Activated gamma-delta T cell treated with Interleukin-2 at 50 U/mL for 16 hours (primary cell): Measurements from ENCODE around the gene CCNI2.

Source experiments
- DNase-seq: peaks from one replicate; pipeline ENCODE4 v3.0.0-alpha.2; 2020

The CCNI2 gene

DNA sequence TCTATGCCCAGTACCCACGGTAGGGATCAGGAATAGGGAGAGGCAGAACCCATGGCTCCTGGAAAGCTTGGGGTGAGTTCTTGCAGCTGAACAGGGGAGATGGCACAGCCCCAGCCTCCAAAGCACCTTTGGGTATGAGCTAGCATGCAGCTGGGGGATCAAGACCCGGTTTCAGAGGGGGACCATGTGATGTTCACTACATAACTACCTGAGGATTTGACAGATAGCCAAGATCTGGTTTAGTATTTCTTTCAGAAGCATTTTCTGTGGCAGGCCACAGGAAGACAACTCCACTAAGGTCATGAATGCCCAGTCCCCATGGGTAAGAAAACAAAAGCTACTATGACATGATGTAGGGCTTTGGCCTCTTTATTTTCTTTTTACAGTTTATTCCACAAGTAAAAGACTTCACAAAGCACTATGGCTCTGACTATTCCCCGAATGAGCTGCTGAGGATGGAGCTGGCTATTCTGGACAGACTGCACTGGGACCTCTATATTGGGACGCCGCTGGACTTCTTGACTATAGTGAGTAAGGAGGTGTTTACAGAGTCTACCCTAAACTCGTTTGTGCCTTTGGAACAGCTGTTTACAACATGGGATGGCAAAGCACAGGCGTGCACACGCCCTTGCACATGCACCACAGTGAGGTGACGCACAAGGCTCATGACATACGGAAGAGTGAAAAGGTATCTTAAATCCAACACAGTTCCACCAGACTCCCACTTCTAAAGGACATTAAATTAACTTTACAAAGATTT is 3.4 kb downstream of the CCNI2 start:
- no peak for DNase-seq

DNA sequence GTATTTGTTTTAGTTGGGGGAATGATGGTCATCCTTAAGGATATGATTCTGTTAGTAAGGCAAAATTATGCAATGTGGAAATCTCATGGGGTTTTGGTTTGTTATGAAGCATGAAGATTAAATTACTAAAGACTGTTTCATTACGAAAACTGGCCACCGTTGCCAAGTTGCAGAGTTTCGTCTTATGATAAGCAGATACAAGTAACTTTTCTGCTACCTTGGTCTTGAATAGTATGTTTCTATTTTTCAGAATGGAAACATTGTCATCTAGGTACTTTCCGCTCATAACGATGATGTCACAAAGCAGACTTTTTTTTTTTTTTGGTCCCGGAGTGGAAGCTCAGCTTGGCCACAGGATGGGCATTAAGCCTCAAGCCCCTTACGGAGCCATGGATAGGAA is 4.2 kb downstream of the CCNI2 start:
- DNase-seq: no peak

DNA sequence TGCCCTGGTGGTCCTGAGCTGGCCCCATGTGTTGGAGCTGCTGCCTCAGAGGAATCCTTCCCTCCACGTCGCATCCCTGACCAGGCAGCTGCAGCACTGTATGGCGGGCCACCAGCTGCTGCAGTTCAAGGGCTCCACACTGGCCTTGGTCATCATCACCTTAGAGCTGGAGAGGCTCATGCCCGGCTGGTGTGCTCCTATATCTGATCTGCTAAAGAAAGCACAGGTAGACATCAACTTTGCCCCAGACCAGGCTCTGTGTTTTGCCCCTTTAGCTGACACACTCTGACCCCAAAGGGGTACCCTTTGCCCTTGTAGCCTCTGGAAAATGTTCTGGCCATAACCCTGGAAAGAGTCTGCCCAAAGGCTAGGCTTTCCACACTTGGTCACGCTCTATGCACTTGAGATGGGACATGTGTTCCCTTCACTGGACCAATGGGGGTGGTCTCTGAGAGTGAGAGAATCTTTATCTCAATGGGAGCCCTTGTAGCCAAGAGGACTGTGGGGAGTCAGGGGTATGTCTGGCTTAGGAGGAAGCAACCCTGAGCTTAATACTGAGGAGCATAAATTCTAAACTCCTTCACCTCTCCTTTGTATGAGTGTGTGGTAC is 4.8 kb downstream of the CCNI2 start:
- no peak for DNase-seq

DNA sequence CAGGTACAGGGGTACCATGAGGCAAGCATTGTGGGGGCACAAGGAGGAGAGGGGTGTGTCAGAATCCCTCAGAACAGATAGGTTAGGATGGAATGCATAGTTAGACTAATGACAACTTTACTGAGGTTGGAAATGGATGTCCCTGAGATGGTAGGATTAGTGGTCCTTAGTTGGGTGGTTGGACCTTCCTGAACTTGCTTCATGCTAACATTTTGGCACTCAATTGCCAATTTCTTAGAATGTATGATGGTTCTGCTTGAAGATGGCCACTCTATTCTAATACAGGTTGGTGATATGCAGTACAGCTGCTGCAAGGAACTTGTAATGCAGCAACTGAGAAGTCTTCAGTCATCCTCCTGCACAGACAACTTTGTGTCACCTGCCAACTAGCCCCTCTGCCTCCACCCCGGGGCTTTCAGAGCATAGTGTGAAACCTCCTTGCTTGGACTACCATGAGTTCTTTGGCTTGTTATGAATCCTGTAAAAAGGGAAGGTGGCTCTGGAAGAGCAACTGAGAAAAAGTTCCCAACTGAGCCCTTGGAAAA is 5.4 kb downstream of the CCNI2 start:
- DNase-seq: no peak

DNA sequence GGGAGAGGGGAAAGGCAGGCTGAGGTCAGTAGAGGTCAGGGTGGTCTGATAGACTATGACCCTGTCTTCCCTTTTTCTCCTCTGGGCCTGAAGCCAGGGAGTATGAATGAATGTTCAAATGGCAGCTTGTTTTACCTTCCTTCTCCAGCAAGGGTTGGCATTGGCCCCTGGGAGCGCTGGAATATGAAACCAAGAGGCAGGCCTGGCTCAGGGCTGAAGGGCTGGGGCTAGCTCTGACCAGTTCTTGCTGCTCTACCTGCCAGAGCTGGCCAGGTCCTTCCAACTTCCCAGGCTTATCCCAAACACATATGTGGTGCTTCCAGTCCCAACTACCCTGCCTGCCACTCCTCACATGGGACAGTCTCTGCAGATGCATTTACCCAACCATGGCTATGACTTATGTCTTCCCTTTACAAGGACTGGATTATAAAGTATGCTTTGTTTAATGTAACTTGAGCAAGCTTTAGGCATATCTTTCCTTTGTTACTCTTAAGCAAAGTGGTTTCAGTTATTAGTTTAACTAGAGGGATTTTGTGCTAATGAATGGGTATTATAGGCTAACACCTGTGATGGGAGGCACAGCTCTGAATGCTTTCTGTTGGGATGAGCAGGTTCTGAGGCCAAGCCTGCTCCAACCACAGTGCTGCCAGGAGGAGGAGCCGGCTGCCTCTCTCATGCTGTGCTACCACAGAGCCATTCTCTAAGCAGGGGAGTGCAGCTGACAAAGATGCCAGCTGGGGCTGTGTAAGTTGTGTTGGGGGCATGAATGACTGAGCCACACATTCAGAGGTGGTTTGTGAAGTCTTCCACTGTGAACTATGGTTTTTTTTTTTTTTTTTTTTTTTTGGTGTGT is 6.1 kb downstream of the CCNI2 start:
- no peak for DNase-seq

DNA sequence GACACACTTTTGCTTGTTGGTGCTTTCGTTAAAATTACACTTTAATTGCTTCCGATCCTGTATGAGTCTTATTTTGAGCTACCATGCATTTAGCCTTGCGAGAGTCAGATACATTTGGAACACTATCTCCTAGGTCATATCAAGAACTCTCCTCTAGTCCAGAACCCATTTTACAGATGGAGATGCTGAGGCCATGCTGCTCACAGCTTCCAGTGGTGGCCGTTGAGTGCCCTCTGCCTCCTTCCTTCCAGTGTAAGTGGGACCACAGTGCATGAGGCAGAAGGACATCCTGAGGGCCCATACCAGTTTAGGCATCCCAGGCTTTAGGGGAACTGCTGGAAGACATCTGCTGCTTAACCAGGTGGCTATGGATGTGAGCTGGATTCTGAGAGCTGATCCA is 6.9 kb downstream of the CCNI2 start:
- DNase-seq: no peak

DNA sequence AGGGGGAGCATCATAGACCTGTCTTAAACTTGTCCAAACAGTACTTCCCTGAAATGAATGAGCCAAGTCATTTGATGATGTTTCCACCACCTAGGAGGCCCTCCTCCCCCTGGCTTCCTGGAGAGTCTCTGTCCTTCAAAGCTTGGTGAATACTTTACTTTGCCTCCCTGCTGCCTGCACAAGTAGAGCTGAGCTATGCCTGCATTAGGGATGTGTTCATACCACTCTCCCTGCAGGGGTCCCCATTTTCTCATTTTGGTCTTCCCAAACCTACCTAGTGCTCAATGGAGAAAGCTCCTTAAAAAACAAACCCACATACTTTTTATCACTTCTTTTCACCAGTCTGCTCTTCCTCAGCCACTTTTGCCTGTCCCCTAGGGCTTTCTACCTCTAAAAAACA is 7.7 kb downstream of the CCNI2 start:
- DNase-seq: no peak

DNA sequence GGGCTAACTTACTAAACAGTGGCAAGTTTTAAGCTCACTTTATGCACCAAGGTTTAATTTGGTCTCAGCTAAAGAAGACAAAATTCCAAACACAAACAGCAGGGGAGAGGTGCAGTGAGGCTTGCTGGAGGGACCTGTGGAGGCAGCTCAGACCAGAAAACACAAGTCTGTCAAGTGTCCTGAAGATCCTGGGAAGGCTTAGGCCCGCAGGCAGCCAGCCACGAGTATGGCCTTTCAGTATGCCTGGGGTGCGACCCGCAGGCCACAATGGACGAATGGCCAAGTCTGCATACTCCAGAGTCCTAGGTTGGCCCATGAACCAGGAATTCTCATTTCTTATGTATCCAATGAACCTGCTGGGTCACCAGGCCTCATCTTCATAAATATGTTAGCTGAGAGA is 9.3 kb downstream of the CCNI2 start:
- DNase-seq: no peak

DNA sequence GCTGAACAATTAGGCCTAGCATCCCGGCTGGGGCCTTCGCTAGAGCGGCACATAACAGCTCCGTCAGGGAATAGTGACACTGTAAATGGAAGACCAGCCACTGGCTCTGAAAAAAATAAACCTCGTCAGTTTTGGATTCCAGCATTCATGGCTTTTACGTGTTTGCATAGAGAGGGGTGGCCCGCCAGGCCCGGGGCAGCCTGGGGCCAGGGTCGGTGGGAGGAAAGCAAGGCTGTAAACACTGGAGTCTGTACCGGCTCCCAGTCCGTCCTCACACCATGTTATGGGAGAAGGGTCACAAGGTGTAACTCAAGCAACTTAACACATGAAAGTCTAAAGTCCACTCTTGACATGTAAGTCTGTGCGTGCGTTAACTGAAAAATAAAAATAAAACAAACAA is 11.2 kb downstream of the CCNI2 start:
- DNase-seq: no peak

DNA sequence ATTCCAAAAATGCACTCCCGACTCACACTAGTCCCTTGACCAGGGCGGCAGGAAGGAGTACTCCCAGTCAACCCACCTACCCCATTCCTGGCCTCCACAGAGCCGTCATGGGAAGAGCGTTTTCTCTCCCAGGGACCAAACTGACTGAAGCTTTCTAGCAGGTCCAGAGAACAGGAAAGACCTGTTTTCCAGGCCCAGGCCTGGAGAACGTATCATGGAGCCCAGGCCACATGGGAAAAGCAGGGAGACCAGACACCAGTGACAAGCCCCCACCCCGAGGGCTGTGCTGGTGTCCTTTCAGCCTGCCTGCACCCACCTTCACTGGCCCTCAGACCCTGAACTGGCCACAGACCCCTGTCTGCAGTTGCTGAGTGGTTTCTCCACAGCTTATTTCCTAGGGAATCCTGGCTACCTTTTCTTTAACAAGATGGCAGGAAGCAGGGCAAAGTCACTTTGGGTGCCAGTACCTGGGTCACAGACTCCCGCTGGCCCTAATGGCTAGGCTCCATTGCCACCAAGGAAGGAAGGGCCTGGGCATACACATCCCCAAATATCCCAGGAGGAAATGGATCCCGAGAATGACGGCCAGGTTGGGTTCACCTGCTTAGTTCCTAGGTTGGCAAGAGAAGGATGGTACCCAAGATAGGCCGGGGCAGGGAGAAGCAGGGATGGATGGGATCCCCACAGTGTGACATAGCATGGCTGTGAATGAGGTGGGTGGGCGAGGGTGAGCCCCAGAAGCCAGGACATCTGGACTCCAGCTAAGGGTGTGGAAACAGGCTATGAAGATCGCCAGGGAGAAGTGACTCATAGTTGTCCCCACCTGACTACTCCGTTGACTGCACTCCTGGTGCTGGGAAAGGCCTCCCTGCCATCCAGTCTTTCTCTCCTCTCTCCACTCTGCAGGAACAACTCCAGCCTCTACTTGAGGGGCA is 12.2 kb downstream of the CCNI2 start:
- DNase-seq: no peak

DNA sequence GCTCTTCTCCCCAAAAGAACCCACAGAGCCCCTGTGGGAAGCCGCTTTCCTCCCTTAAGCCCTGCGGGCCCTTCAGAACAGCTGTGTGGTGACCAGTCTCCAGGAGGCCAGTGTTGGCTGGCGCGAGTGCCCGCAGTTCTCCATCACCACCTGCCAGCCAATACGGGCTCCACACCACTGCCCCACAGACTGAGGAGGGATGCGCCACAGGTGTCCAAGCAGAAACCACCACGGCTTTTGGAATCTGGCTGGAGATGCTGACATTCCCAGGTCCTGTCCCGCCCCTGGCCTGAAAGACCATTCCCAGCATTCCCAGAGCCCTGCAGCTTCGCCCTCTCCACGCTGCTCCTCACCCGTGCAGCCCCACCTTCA is 12.8 kb downstream of the CCNI2 start:
- no peak for DNase-seq

DNA sequence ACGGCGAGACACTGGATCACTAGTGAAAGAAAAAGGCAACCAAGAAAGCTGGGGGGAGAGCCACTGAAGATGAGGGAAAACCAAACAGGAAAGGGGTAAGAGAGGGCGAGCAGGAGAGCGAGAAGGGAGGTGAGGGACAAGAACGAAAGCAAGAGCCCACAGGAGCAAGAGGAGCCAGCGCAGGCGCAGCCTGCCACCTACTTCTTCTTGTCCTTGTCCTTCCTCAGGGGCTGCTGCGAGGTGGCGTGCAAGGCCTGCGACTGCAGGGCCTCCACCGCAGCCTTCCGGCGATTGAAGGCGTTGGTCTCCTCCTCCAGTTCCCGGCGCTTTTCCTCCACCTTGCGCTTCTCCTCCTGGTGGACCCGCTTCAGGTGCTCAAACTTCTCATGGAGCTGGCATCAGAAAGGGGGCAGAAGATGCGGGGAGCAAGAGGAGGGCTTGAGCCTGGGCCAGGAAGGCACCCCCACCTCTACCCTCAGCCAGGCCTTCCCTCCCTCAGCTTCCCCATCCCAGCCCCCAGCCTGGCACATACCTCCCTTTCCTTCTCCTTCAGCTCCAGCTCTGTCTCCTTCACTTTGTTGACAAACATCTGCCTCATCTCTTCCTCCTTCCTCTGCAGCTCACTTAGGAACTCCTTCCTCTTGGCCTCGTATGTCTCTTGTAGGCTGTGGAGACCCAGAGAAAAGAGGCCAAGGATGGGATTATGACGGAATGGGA is 13.5 kb downstream of the CCNI2 start:
- no peak for DNase-seq

DNA sequence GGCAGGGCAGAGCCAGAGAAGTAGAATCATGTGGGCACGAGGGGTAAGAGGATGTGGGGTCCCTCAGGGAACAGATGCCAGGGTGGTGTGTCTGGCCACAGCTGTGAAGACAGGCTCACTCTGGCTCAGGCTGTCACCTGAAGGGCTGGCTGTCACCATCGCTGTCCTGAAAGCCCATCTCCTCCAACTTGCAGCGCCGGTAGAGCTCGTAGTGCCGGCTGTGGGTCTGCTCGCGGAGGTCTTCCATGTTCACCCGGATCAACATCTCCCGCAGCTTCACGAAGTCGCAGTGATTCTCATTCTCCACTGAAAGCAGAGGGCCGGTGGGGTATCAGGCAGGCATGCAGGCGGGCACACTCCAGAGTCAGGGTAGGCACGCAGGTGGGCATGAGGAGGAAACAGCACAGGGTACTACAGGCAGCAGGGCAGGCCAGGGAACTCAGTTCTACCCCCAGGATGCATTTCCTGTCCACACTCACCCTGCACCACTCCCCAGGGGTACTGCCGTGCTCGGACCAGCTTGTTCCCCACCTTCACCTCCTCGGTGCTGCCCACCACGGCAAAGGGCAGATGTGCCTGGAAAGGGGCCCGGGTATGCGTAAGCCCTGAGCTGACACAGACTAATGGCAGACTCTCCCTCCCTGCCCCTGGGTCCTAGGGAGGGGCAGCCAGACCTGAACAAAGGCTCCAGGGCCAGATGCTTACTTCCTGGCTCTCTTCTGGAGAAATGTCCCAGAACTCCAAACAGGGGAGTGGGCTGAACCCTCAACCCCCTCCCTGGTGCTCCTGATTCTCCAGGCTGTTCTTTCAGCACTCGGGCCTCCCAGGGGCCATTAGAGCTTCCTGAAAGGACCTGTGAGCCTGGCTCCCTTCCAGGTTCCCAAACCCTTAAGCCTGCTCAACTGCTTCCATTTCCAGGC is 14.4 kb downstream of the CCNI2 start:
- DNase-seq: no peak

DNA sequence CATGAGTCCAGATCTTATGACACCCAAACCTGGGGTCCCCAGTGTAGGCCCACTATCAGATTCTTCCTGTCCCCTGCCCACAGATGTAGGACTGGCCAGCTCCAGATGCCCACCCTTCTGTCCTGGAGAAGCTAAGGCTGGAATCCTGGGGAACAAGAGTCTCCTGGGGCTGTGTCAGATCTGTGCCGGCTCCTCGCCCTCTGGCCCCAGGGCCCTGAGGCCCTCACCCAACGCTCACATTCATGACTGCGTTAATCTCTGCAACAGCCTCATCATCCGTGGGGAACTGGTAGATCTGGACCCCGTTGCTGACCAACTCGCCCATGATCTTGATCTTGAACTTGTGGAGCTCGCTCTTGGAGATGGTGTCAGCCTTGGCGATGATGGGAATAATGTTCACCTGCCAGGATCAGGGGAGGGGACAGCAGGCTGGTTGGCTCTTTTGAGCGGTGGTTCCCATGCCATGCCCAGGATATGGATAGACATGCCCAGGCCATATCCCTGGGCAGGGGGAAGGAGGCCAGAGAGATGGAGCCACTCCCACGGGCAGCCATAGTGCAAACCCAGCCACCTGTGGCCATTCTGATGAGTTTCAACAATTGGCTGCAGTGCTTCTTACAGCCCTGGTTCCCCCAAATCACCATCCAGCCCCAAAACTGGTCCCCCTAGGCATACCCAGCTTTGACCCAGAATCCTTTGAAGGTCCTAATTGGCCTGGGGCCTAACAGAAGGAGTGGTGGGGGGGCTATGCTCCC is 15.2 kb downstream of the CCNI2 start:
- no peak for DNase-seq

DNA sequence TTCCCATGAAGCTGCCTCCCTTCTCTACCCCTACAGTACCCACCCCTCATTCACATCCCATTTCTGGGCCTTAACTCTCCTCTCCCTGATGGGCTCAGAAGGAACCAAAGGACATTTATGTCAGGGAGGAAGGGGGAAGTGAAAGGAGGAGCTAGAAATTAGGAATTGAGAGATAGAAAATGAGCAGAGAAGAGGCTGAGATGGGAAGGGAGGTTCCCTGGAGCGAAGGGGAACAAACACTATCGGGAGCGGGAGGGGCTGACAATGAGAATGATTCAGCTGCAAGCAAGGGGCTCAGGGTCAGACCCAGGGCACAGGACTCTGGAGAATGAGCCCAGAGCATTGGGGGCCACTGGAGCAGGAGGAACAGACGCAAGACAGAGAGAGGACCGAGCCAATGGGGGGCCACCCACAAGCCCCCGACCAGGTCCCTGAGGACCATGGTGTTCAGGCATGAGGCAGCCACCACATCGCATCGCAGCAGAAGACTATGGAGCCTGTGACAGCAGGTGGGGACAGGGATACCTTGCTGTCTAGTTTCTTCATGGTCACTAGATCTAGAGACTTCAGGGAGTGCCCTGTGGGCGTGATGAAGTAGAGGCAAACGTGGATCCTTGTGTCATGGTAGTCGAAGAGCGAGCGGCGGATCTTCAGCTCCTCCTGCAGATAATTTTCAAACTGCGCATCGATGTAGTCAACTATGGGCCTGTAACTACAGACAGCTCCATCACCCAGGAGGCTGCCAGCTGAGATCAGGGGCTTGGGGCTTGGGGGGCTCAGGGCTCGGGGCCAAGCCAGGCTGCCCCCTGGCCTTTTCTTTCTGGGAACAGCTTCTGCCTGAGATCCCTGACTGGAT is 16.2 kb downstream of the CCNI2 start:
- no peak for DNase-seq

DNA sequence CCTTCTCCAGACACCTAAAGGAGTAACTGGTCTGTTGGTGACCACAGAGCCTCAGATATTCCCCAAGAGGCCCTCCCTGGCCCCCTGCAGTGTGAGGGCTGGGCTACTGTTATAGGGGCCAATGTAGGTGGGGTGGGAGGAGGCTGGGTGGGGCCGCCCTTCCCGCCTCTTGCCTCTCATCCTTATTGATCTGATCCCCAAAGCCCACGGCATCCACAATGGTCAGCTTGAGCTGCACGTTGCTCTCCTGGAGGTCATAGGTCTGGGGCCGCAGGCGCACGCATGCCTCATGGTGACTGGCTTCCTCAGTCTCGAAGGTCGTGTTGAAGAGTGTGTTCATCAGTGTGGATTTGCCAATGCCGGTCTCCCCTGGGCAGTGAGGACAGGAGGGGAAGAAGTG is 16.8 kb downstream of the CCNI2 start:
- DNase-seq: no peak

DNA sequence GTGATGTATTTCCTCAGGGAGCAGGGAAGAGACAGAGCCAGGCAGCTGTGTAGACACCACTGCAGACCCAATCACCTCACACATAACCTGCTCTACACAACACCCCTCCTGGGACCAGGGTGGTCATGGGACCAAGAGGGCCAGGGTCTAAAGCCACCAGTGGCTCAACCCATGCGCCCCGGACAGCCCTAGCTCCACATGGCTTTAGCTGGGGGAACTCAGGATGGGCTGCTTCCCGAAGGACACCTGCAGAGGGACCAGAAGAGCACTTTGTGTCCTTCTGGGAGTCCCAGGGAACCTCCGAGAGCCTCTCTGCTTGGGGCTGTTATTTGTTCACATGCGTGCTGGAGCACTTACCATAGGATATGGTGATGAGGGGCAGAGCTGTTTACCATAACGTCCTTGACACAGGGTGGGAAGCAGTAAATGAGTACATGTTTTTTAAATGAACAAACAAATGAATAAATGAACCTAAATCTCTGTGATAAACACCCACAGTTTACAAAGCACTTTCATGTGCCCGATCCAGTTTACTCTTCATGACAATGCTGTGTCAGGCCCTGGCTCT is 17.5 kb downstream of the CCNI2 start:
- no peak for DNase-seq

DNA sequence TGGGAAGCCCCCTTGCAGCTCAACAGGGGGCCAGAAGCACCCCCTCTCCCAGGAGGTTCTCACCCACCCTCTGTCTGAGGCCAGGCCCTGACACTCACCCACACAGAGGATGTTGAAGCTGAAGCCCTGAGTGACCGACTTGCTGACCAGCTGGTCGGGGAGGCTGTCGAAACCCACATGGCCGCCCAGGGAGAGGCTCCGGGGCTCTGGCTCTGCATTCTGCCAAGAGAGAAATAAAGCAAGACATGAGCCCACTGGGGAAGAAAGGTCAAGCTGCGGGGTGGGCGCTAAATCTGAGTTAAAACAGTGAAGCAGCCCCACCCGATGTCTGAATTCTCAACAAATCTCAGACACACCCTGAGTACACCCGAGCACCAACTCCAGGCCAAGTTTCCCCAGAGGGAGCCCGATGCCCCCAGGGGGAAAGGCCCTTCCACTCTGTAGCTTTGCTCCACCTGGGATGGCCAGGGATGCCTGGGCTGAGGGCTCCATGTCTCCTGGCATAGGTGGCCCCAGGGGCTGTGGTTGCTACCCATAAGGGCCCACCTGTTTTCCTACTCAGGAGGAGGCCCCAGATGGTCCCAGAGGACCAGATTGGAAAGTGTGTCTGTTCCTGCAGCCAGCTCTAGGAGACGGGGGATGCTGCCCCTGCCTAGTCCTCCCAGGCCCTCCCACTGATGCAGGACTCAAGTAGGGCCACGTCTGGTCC is 18.2 kb downstream of the CCNI2 start:
- no peak for DNase-seq
